Measurements from ENCODE around the gene NMT2.

The NMT2 gene

GRCh38 chr10:15088428-15089261 is 79.8 kb downstream of the NMT2 start, which contains the start of gene ACBD7:
TSS of gene ACBD7 (minus strand) at chr10:15088776. CDS start at chr10:15088728, 48 bp downstream.
- peak; percentile 81 for DNase-seq

- peak; percentile 18 for DNase-seq
Observed at GRCh38 chr10:15084502-15084922, 84.0 kb downstream of the NMT2 start.

- no peak for DNase-seq
Observed at GRCh38 chr10:15083674-15084501, 84.6 kb downstream of the NMT2 start.

GRCh38 chr10:15075421-15075820 is 93.1 kb downstream of the NMT2 start:
- DNase-seq: no peak

GRCh38 chr10:15072358-15072757 is 96.1 kb downstream of the NMT2 start:
- DNase-seq: no peak

GRCh38 chr10:15069230-15069629 is 99.3 kb downstream of the NMT2 start:
- no peak for DNase-seq

GRCh38 chr10:15068802-15069201 is 99.7 kb downstream of the NMT2 start:
- DNase-seq: no peak

- DNase-seq: no peak
Observed at GRCh38 chr10:15067154-15067553, 101.3 kb downstream of the NMT2 start.

- DNase-seq: no peak
Observed at GRCh38 chr10:15060638-15061037, 107.9 kb downstream of the NMT2 start.

- no peak for DNase-seq
Observed at GRCh38 chr10:15059914-15060313, 108.6 kb downstream of the NMT2 start.

- no peak for DNase-seq
Observed at GRCh38 chr10:15058689-15059088, 109.8 kb downstream of the NMT2 start.
